Nephron (organoid): ENCODE results near the gene KAT7.

ENCODE experiments used
- H3K27ac Mint-ChIP-seq, 3 experiments: 2 replicates each; pipeline ENCODE4 v1.8.0; 2020; ENCODE audit warnings: mixed read lengths in 3 of 3, mild to moderate bottlenecking in 2 of 3, moderate library complexity in 1 of 3
- H3K27me3 Mint-ChIP-seq: 2 replicates; pipeline ENCODE4 v1.8.0; 2021; ENCODE audit warnings: low read depth, mild to moderate bottlenecking, moderate library complexity, mixed read lengths
- H3K36me3 Mint-ChIP-seq: 2 replicates; pipeline ENCODE4 v1.8.0; 2020; ENCODE audit warnings: low read depth, mixed read lengths
- H3K4me1 Mint-ChIP-seq: 2 replicates; pipeline ENCODE4 v1.8.0; 2020; ENCODE audit warnings: mixed read lengths
- H3K4me3 Mint-ChIP-seq, 3 experiments: 2 replicates each; pipeline ENCODE4 v1.8.0; 2020; ENCODE audit warnings: mild to moderate bottlenecking in 3 of 3, mixed read lengths in 3 of 3, moderate library complexity in 2 of 3
- H3K9me3 Mint-ChIP-seq: 2 replicates; pipeline ENCODE4 v1.8.0; 2020; ENCODE audit warnings: mixed read lengths
- TF ChIP-seq, protein P1 (sequence below), 3 experiments: fragments of 200-600 bp; sonication (generic); IDR thresholded peaks; one replicate each; pipeline ENCODE4 v1.5.0; 2021; ENCODE audit warnings: antibody characterized with exemption in 3 of 3; ENCODE audit not compliant: unreplicated experiment in 3 of 3

The KAT7 gene

GRCh38 chr17:49749730-49750129 is 38.8 kb upstream of the KAT7 start:
- no peaks in the 10 kb centered on the region for H3K27me3 Mint-ChIP-seq
- no peak overlapping the region for H3K4me3 Mint-ChIP-seq
- TF ChIP-seq, protein P1, sequence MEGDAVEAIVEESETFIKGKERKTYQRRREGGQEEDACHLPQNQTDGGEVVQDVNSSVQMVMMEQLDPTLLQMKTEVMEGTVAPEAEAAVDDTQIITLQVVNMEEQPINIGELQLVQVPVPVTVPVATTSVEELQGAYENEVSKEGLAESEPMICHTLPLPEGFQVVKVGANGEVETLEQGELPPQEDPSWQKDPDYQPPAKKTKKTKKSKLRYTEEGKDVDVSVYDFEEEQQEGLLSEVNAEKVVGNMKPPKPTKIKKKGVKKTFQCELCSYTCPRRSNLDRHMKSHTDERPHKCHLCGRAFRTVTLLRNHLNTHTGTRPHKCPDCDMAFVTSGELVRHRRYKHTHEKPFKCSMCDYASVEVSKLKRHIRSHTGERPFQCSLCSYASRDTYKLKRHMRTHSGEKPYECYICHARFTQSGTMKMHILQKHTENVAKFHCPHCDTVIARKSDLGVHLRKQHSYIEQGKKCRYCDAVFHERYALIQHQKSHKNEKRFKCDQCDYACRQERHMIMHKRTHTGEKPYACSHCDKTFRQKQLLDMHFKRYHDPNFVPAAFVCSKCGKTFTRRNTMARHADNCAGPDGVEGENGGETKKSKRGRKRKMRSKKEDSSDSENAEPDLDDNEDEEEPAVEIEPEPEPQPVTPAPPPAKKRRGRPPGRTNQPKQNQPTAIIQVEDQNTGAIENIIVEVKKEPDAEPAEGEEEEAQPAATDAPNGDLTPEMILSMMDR (IDR thresholded peaks at IDR 0.05; ENCODE audit: unreplicated experiment in 3 of 3) = no peak
- no peaks in the 10 kb centered on the region for H3K36me3 Mint-ChIP-seq
- peaks cover 45% of the 10 kb centered on the region for H3K4me1 Mint-ChIP-seq
- no peaks in the 10 kb centered on the region for H3K9me3 Mint-ChIP-seq
- no peak overlapping the region for H3K27ac Mint-ChIP-seq

DNA sequence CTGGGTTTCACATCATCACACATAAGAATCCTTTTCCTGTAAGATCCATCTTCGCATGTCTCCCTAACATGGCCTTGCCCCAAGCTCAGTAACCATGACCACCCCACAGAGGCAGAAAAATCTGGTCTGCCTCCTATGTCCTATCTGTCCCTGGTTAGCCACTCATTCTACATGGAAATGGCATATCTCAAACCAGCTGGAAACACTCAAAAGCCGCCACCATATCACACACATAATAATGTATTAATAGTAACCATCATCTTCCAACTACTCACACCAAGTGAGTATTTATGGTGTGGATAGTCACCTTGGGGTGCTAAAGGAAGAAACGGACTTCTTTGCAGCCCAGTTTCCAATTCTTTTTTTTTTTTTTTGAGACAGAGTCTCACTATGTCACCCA is 36.0 kb upstream of the KAT7 start:
- H3K27me3 Mint-ChIP-seq = no peaks in the 10 kb centered on the region
- TF ChIP-seq, protein P1 (IDR thresholded peaks at IDR 0.05; ENCODE audit: unreplicated experiment in 3 of 3) = no peak
- peaks cover 44% of the 10 kb centered on the region for H3K4me1 Mint-ChIP-seq
- no peak overlapping the region for H3K27ac Mint-ChIP-seq
- peaks cover 3% of the 10 kb centered on the region for H3K36me3 Mint-ChIP-seq
- H3K9me3 Mint-ChIP-seq = no peaks in the 10 kb centered on the region
- no peak overlapping the region for H3K4me3 Mint-ChIP-seq

- TF ChIP-seq, protein P1 (IDR thresholded peaks at IDR 0.05; ENCODE audit: unreplicated experiment in 3 of 3) = no peak
- peaks cover 3% of the 10 kb centered on the region for H3K36me3 Mint-ChIP-seq
Measured at GRCh38 chr17:49753959-49754391, 34.5 kb upstream of the KAT7 start.

GRCh38 chr17:49755663-49756283 is 32.7 kb upstream of the KAT7 start:
- TF ChIP-seq, protein P1 (IDR thresholded peaks at IDR 0.05; ENCODE audit: unreplicated experiment in 3 of 3) = no peak
- Mint-ChIP-seq H3K27ac (peak overlapping the region; percentile 56 to 74 (median 72)), H3K27me3 (no peaks in the 10 kb centered on the region), H3K4me1 (peaks cover 48% of the 10 kb centered on the region), H3K4me3 (peak overlapping the region in 1 of 3 experiments; percentile 14), H3K9me3 (no peaks in the 10 kb centered on the region), H3K36me3 (peaks cover 3% of the 10 kb centered on the region)

More at GRCh38 chr17:49753959-49754391, 34.5 kb upstream of the KAT7 start:
- Mint-ChIP-seq H3K27me3 (no peaks in the 10 kb centered on the region), H3K4me1 (peaks cover 35% of the 10 kb centered on the region), H3K4me3 (no peak overlapping the region), H3K9me3 (no peaks in the 10 kb centered on the region), H3K27ac (peak overlapping the region in 1 of 3 experiments; percentile 53)

GRCh38 chr17:49756323-49757150 is 31.9 kb upstream of the KAT7 start:
- H3K27ac Mint-ChIP-seq = peak overlapping the region; percentile 56 to 77 (median 74)
- H3K4me1 Mint-ChIP-seq = peaks cover 54% of the 10 kb centered on the region
- TF ChIP-seq, protein P1 (IDR thresholded peaks at IDR 0.05; ENCODE audit: unreplicated experiment in 3 of 3) = no peak
- no peaks in the 10 kb centered on the region for H3K9me3 Mint-ChIP-seq
- H3K4me3 Mint-ChIP-seq = peak overlapping the region in 1 of 3 experiments; percentile 20
- peaks cover 3% of the 10 kb centered on the region for H3K36me3 Mint-ChIP-seq
- no peaks in the 10 kb centered on the region for H3K27me3 Mint-ChIP-seq
